HG02885 (cell line): ENCODE data around the gene LGALS8.

Source experiments
- ATAC-seq: cut with Tn5 transposase; IDR thresholded peaks from one replicate; pipeline ENCODE4 v1.9.1; 2021; ENCODE audit warnings: mild to moderate bottlenecking; ENCODE audit not compliant: unreplicated experiment, poor library complexity

Gene LGALS8

GRCh38 chr1:236535662-236536161 is 11.9 kb downstream of the LGALS8 start:
- no peak for ATAC-seq

GRCh38 chr1:236536540-236536939 is 12.8 kb downstream of the LGALS8 start:
- no peak for ATAC-seq

- ATAC-seq, result no peak
Measured at GRCh38 chr1:236540813-236541465, 17.2 kb downstream of the LGALS8 start.

GRCh38 chr1:236541710-236542109 is 17.9 kb downstream of the LGALS8 start:
- ATAC-seq, result no peak

- ATAC-seq, result no peak
Measured at GRCh38 chr1:236543065-236543669, 19.4 kb downstream of the LGALS8 start.

GRCh38 chr1:236545621-236546169 is 21.9 kb downstream of the LGALS8 start:
- ATAC-seq, result no peak

GRCh38 chr1:236548452-236548851 is 24.7 kb downstream of the LGALS8 start:
- no peak for ATAC-seq

GRCh38 chr1:236550961-236551851 is 27.4 kb downstream of the LGALS8 start:
- ATAC-seq, result no peak

- no peak for ATAC-seq
Measured at GRCh38 chr1:236552096-236552495, 28.3 kb downstream of the LGALS8 start.

- no peak for ATAC-seq
Measured at GRCh38 chr1:236552901-236553300, 29.1 kb downstream of the LGALS8 start.

GRCh38 chr1:236553370-236553769 is 29.6 kb downstream of the LGALS8 start:
- no peak for ATAC-seq

GRCh38 chr1:236556606-236557005 is 32.8 kb downstream of the LGALS8 start:
- no peak for ATAC-seq

GRCh38 chr1:236558081-236558480 is 34.3 kb downstream of the LGALS8 start:
- ATAC-seq, result no peak

GRCh38 chr1:236558846-236559245 is 35.1 kb downstream of the LGALS8 start:
- ATAC-seq, result no peak

GRCh38 chr1:236560213-236560771 is 36.5 kb downstream of the LGALS8 start:
- ATAC-seq, result no peak

GRCh38 chr1:236561976-236562375 is 38.2 kb downstream of the LGALS8 start:
- ATAC-seq, result no peak

GRCh38 chr1:236565530-236565929 is 41.7 kb downstream of the LGALS8 start:
- ATAC-seq, result no peak

- no peak for ATAC-seq
Measured at GRCh38 chr1:236568285-236568894, 44.6 kb downstream of the LGALS8 start.

- no peak for ATAC-seq
Measured at GRCh38 chr1:236575523-236575922, 51.7 kb downstream of the LGALS8 start.

GRCh38 chr1:236576004-236576403 is 52.2 kb downstream of the LGALS8 start:
- ATAC-seq, result no peak
